Esophagus squamous epithelium (tissue), 4 donors: ENCODE measurements around the gene ADCYAP1R1.

Source experiments
- CTCF ChIP-seq, 6 experiments: fragments of 450-650 bp in 4 of 6; fragments of 200-600 bp in 2 of 6; sonication (generic) in 2 of 6; IDR thresholded peaks; one replicate each; pipeline ENCODE4 v1.5.1; 2016 to 2019; ENCODE audit warnings: antibody characterized with exemption in 6 of 6, mild to moderate bottlenecking in 4 of 6, moderate library complexity in 4 of 6
- POLR2A ChIP-seq, 4 donors: fragments of 450-650 bp; IDR thresholded peaks; one replicate each; pipeline ENCODE4 v1.6.1; 2017; ENCODE audit warnings: antibody characterized with exemption in 4 of 4, mild to moderate bottlenecking in 4 of 4, moderate library complexity in 3 of 4

- no peak for TF ChIP-seq CTCF (IDR thresholded peaks at IDR 0.05)
- no peak for TF ChIP-seq POLR2A (IDR thresholded peaks at IDR 0.05)
Observed at GRCh38 chr7:31110331-31111108, 58.4 kb downstream of the ADCYAP1R1 start.
